BJ (cell line): ENCODE results near the gene CEP112. TPM values are rescaled to one million over a fixed set of nuclear protein-coding genes. Genes with fewer than 3 reads are reported as not detected.

Experiments
- CTCF ChIA-PET: fragments of 350-600 bp; formaldehyde crosslinking; extraction: SDS; loops from one replicate; lab custom pipeline; 2021; ENCODE audit warnings: antibody characterized with exemption, inconsistent platforms; lab: Yijun Ruan, JAX
- POLR2A ChIA-PET: fragments of 300-600 bp; sonication (Branson Sonifier 250); formaldehyde crosslinking; extraction: SDS; loops from one replicate; lab custom pipeline; 2021; ENCODE audit warnings: antibody characterized with exemption; lab: Charles Lee
- DNase-seq: peaks from one replicate; pipeline ENCODE4 v3.0.0-alpha.2; 2011; ENCODE audit warnings: low read depth
- H3K27me3 ChIP-seq: 2 replicates; pipeline ENCODE4 v1.6.0; 2011; ENCODE audit warnings: low read length; ENCODE audit not compliant: control insufficient read depth, insufficient read depth
- H3K36me3 ChIP-seq: 2 replicates; pipeline ENCODE4 v1.5.1; 2011; ENCODE audit warnings: low read length; ENCODE audit not compliant: control insufficient read depth, insufficient read depth
- H3K4me3 ChIP-seq: 2 replicates; pipeline ENCODE4 v1.5.1; 2011; ENCODE audit warnings: low read depth, mild to moderate bottlenecking, control low read depth, low read length
- CTCF ChIP-seq: IDR thresholded peaks from 2 replicates; pipeline ENCODE4 v1.5.1; 2011; ENCODE audit warnings: low read depth, mild to moderate bottlenecking, control low read depth, inconsistent platforms, low read length, moderate library complexity; ENCODE audit not compliant: insufficient read depth
- polyA plus RNA-seq: library from polyadenylated mRNA; depleted of rRNA; stranded (reverse); fragments of >200 nt; gene quantifications from 2 replicates; pipeline ENCODE4 v1.2.3, GENCODE V29; 2011

Gene CEP112
- polyA plus RNA-seq, 1 experiment, result 3.3 TPM

GRCh38 chr17:65707780-65708179, 484.2 kb downstream of the CEP112 start:
- TF ChIP-seq CTCF, result no peak
- Histone ChIP-seq H3K4me3 (no peak overlapping the region), H3K36me3 (no peaks in the 10 kb centered on the region), H3K27me3 (no peaks in the 10 kb centered on the region)
- DNase-seq, result no peak
- ChIA-PET POLR2A (no interaction called here), CTCF (no interaction called here)

GRCh38 chr17:65704731-65705130, 487.2 kb downstream of the CEP112 start:
- DNase-seq, result no peak
- no peaks in the 10 kb centered on the region for H3K36me3 ChIP-seq
- ChIA-PET POLR2A (no interaction called here), CTCF (interaction anchor here (1.1 kb wide), 1 partner anchor 13 kb away, joined by 3 read pairs; no protein-coding TSS in a partner anchor)
- H3K4me3 ChIP-seq, result no peak overlapping the region
- TF ChIP-seq CTCF, result no peak
- H3K27me3 ChIP-seq, result no peaks in the 10 kb centered on the region; the same call in 1 of the 2 replicates

- no peak for TF ChIP-seq CTCF
- ChIA-PET CTCF (interaction anchor here (1.1 kb wide), 1 partner anchor 13 kb away, joined by 3 read pairs; no protein-coding TSS in a partner anchor), POLR2A (no interaction called here)
Observed at GRCh38 chr17:65703891-65704290, 488.0 kb downstream of the CEP112 start.

GRCh38 chr17:65699459-65699858, 492.5 kb downstream of the CEP112 start:
- Histone ChIP-seq H3K27me3 (no peaks in the 10 kb centered on the region; the same call in 1 of the 2 replicates), H3K4me3 (no peak overlapping the region), H3K36me3 (no peaks in the 10 kb centered on the region)
- ChIA-PET CTCF (interaction anchor here (1.0 kb wide), 1 partner anchor 23 kb away, joined by 3 read pairs; no protein-coding TSS in a partner anchor), POLR2A (no interaction called here)
- DNase-seq, result no peak
- no peak for TF ChIP-seq CTCF

More at GRCh38 chr17:65703891-65704290, 488.0 kb downstream of the CEP112 start:
- Histone ChIP-seq H3K4me3 (no peak overlapping the region), H3K36me3 (no peaks in the 10 kb centered on the region), H3K27me3 (no peaks in the 10 kb centered on the region; the same call in 1 of the 2 replicates)
- DNase-seq, result no peak

- H3K27me3 ChIP-seq, result no peaks in the 10 kb centered on the region; the same call in 1 of the 2 replicates
- ChIA-PET POLR2A (no interaction called here), CTCF (no interaction called here)
- DNase-seq, result no peak
- TF ChIP-seq CTCF, result no peak
- H3K4me3 ChIP-seq, result no peak overlapping the region
- H3K36me3 ChIP-seq, result no peaks in the 10 kb centered on the region
Observed at GRCh38 chr17:65698381-65699061, 493.4 kb downstream of the CEP112 start.
